Embryonic facial prominence (tissue), 1 donor: ENCODE measurements around the gene AFAP1L2.

Source experiments
- DNase-seq: peaks from one replicate; pipeline ENCODE4 v3.0.0-alpha.2; 2016; ENCODE audit errors: extremely low spot score

The AFAP1L2 gene

DNA sequence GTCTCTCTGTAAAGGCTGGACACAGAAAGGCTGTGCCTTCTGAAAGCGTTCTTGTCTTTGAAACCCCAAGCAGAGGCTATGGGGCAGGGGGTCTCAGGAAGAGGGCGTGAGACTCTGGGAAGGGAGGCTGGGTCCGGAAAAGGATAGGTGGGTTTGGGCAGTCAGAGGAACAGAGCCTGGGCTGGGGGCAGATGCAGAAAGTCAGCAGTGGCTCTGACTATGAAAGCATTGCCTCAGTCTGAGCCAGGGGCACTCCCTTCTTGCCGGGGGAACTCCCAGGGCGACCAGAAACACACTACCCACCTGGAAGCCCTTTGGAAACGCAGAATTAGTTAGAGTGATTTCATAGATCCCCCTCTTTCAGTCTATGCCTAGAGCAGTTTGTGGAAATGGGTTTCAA is 93.3 kb downstream of the AFAP1L2 start:
- no peak for DNase-seq

DNA sequence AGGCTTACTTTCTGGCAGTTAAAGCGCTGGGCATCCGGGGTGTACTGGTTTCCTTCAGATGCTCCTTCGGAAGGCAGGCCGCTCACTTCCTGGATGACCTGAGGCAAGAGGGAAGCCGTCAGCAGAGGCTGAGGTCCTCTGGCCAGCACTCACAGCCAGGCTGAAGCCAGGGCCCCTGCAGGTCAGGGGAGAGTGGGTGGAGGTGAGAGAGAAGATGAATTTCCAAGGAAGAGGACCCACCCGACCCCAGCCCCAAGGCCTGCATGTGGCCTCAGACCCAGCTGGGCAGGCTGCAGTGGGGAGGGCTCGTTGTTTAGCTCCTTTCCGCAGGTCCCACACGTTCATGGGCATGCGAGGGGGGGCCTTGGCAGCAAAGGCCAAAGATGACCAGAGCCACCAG is 94.0 kb downstream of the AFAP1L2 start:
- no peak for DNase-seq

DNA sequence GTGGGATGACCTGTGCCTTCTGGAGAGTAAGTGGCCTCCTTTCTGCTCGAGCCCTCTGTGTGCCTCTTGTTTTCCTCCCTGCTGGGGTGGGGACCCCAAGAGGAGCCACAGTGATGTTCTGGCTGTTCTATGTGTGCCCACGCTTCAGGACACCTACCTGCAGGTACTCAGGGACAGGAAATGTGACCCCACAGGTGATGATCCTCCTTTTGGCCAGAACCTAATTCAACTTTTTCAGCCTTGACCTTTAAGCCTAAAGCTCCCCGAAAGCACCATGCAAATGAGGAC is 95.0 kb downstream of the AFAP1L2 start:
- DNase-seq = no peak

DNA sequence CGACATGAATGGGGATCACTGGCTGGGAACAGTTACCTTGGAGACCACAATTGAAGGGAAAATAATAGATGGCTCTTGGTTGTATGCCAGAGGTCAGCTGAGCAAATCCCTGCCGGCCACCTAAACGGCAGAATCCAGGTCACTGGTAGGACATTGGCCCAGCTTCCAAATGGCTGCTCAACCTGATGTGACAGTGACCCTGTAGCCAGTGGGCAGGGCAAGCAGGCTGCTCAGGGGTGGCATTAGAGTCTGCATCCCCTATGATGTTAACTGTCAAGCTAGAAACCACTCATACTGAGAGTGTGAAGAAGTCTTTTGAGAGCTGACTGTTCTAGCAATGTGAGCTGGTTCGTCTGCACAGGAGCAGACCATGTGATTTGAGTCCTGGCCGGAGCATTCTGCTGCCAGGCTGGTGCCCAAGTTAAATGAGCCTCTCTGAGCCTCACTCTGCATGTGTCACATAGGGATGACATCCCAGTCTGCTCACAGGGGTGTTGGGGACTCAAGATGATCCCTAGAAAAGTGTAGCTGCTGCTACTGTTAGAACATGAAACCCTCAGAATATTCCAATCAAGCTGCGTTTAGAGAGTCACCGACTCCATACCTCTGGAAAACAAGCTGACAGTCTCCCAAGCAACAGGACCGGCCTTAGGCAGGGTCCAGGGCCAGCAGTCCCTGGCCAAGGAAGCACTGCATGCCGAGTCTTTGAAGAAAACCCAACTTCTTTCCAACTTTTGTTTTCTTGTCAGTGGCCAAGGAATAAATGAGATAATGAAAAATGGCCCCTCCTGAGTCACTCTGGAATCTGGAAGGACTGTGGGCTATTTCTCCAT is 95.6 kb downstream of the AFAP1L2 start:
- DNase-seq = no peak

DNA sequence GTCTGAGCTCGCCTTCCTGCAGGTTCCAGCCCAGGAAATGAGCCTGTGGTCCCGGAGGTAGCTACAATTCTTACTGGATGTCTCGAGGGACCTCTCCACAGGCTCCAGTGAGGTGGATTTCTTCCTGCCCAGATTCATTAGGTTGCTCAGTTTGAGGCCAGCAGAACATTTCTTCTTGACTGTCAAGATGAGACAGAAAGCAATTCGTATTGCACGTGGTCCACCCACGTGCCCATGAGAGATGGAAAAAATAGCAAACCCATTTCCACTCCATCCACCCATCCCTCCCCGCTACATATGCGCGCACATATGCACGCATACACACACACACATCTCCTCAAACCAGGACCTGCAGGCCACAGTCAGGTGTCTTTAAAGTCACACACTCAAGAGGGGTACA is 96.6 kb downstream of the AFAP1L2 start:
- DNase-seq = no peak

DNA sequence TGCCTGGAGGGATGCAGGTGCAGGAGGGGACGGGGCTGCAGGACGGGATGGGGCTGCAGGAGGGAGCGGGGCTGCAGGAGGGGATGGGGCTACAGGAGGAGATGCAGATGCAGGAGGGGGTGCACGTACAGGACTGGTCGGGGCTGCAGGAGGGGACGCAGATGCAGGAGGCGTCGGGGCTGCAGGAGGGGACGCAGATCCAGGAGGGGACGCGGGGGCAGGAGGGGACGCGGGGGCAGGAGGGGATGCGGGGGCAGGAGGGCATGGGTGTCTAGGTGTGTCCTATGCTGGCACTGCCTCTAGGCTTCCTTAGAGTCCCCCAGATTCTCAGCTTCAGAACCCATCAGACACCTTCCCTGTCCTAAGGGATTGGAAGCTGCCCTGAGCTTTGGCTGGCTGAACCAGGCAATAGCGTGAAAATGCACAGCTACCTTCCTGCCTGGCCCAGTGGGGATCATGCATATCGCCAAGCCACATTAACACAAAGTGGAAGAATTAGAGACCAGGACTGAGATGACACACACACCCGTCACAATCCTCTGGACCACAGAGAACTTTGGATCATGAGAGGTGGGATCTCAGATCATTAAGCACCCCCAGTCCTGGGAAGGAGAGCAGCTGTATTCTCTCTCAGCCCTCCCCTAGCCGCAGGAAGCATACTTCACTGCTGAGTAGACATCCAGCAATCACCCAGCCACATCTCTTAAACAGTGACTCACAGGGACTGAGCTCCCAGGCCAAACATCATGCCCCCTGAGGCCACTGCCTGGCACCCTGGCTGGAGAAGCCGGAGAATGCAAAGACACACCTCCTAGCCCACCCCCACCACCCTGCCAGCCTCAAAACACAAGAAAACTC is 98.0 kb downstream of the AFAP1L2 start:
- DNase-seq = no peak

DNA sequence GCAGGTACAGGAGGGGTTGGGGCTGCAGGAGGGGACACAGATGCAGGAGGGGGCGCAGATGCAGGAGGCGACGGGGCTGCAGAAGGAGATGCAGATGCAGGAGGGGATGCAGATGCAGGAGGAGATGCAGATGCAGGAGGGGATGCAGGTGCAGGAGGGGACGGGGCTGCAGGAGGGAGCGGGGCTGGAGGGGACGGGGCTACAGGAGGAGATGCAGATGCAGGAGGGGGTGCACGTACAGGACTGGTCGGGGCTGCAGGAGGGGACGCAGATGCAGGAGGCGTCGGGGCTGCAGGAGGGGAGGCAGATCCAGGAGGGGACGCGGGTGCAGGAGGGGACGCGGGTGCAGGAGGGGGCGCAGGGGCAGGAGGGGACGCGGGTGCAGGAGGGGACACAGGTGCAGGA is 98.8 kb downstream of the AFAP1L2 start:
- DNase-seq = no peak

DNA sequence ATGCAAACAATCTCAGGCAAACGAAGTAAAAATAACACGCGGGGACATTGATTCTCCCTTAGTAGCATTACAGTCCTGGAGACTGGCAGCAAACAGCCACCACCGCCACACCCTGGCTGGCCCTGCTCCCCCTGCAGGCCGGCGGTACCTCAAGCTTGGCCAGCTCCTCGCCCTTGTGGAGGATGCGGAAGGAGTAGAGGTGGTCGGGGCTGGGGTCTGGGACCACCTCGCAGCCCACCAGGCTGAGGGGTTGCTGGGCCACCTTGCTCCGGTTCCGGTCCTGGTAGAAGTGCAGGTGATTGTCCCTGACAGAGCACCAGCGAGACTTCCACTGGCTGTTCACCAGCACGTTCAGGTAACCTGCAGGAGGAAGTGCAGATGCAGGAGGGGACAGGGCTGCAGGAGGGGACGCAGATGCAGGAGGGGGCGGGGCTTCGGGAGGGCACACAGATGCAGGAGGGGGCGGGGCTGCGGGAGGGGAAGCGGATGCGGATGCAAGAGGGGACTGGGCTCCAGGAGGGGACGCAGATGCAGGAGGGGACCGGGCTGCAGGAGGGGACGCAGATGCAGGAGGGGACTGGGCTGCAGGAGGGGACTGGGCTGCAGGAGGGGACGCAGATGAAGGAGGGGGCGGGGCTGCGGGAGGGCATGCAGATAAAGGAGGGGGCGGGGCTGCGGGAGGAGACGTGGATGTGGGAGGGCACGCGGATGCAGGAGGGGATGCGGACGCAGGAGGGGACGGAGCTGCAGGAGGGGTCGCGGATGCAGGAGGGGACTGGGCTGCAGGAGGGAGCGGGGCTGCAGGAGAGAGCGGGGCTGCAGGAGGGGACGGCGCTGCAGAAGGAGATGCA is 99.5 kb downstream of the AFAP1L2 start:
- no peak for DNase-seq

DNA sequence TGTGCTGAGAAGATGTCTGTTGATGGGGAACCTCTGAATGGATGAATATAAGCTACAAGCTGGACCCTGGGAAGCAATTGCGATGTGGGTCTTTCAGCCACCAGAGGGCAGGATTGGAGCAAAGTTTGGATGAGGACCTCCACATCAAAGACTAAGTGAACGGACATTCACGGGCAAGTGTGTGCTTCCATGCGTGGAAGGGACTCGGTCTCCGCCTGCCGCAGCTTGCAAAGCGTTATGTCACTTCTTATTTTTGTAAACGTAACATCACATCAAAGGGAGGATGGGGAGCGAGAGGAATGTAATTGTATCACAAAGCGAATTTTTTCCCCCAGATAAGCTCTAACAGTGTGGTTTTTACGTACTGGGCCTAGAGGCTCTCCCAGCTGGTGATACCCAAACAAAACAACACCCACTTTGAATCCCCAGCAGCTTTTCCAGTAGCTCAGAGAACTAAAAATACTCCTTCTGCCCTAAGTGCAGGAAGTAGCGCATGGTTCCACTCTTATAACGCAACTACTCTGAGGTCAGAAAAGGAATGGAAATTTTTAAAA is 100.2 kb downstream of the AFAP1L2 start:
- peak; percentile 65 for DNase-seq

DNA sequence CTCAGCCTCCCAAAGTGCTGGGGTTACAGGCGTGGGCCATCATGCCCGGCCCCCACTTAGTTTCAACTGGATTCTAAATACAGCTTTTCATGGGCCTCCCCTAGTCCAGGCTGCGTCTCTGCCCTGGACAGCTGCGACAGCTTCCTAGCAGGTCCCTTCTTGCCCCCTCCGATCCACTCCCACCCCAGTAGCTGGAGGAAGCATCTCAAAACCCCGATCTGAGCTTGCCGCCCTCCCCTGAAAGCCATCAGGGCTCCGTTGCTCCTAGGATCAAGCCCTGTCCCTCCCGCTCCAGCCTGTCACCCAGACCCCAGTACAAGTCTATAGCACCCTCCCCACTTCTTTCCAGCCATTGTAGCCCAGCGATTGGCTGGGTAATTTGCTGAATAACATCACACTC is 100.7 kb downstream of the AFAP1L2 start:
- DNase-seq = no peak

DNA sequence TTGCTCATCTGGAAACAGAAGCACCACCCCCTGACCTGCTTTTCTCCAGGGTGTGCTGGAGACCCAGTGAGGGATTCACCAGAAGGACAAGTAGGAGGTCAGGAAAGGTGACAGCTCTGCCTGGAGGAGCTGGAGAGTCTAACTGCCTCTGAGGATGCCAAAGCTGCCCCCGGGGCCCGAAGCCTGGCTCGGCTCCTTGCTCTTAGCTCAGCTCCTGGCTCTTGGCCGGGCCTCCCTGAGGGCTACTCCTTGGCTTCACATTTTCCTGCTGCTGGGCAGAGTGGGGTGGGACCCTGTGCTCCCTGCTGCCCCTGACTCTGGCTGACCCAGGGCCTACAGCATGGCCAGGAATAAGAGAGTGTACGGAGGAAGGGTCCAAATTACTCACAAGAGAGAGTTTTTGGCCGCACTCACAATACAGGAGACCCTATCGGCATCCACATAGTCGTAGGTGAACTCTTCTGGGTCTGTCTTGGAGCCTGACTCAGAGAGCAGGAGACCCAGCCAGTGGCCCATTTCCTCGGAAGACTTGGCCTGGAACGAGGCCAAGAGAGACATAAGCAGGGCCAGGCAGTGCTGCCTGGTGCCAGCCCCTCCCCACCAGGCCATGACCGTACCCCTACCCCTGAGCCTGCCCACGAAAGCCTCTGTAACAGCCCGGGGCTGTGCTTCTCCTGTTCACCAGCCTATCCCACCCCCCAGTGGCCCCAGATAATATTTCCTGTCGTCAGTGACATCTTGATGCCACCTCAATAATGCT is 102.2 kb downstream of the AFAP1L2 start:
- DNase-seq = no peak

DNA sequence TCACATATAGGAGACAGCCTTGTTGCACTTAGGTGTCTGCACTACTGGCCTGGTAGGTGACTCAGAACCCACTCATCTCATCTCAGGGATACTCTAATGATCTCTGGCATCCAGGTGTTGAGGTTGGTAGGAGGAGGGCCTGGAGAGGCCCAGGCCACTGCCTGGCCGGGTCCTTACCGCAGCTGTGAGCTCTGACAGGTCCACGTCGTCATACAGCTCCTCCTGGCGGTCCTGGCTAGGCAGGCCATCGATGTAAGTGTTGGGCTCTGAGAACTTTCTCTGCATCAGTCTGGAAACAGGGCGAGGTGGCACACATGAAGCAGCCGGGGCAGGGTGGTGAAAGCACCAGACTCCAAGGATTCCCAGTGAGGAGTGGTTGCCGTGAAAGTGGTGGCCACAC is 103.1 kb downstream of the AFAP1L2 start:
- DNase-seq = no peak

DNA sequence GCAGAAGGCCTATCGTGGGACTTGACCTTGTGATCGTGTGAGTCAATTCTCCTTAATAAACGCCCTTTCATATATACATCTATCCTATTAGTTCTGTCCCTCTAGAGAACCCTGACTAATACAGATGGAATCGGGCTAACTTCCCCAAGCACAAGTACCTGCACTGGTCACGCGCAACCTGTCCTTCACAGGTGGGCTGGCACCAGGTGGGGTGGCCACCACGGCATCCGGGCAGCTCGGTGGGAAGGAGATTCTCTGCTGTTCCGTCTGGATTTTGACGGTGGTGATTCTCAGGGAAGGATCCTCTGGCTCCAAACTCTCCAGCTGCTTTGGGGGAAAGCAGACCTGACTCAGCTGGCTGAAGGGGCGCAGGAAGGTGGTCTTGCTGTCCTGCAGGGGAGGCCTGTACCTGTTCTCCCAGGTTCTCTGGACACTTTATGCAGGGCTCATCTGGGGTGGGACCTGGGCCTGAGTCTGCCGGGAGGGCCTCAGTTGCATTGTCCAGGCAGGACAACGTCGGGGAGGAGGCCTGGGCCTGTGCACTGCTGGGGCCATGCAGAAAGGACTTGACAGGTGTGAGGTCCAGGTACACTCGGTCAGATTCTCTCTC is 104.2 kb downstream of the AFAP1L2 start:
- no peak for DNase-seq

DNA sequence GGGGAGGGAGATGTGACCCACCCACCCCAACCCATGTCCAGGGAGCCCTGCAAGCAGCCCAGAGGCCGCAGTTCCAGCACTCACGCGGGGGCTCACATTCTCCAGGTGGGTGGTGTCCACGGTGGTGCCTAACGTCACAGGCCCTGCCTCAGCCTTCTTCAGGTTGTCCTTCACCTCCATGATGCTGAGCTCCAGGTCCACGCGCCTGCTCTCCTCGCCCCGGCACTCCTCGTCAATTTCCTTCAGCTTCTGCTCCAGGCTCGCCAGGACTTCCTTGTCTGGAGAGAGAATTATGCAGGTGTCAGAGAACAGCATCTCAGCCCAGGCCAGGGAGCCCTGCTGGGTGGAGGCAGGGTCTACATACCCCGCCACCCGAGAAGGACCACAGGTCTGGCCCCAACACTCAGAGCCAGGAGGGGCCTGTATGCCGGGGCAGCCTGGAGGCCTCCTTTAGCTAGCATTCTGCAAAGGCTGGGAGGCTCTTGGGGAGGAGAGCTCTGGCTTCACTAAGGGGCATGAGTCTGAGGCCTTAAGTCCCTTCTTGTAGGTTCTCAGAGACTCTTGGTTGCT is 107.1 kb downstream of the AFAP1L2 start:
- DNase-seq = no peak

DNA sequence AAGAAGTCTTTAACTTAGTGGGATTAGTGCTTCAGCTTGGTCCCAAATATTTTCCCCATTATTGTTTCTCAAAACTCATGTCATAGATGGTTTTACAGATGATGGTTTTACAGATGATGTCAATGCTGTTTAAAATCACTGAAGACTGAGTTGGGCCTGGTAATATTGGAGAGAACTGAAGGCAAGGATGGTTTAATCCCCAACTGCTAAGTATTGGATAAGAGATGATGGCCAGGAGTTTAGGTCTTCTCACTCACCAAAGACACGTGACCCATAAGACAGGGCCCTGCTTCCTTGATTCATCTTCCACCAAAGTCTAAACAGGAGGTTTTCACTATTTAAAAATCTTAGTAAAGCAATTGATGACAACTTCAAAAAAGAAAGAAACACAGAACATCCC is 108.9 kb downstream of the AFAP1L2 start:
- no peak for DNase-seq

DNA sequence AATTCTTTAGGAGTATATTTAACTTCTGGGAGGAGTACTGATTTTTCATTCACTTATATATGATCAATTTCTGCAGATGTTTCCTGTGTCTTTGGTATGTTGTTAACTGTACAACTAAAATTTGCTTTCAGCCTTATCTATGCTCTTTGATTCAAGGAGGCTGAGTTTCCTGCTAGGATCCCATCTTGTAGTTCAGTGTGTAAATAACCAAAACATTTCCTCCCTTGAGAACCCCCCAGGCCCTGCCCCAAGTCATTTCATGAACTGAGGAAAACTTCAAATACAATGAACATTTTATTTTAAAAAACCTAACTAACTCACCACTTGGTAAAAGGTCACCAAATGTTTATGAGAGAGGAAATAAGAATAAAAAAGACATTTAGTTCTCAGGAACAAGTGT is 109.8 kb downstream of the AFAP1L2 start:
- DNase-seq = no peak

DNA sequence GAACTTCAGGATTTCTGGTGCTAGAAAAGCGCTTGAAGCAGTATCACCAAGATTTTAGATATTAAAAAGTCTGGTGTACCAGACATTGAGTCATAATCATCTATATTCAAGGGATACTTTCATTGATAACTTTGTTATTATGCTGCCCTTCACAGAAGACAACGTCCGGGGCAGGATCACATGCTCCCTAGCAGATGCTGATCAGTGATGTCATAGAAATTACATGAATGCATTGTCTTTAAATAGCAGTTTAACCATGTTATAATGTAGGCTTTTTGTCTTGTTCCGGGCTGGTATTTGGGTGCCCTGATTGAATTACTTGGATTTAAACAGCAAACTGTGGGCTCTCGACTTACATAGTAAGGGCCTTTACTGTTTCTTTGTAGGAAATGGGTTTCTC is 111.2 kb downstream of the AFAP1L2 start:
- no peak for DNase-seq

DNA sequence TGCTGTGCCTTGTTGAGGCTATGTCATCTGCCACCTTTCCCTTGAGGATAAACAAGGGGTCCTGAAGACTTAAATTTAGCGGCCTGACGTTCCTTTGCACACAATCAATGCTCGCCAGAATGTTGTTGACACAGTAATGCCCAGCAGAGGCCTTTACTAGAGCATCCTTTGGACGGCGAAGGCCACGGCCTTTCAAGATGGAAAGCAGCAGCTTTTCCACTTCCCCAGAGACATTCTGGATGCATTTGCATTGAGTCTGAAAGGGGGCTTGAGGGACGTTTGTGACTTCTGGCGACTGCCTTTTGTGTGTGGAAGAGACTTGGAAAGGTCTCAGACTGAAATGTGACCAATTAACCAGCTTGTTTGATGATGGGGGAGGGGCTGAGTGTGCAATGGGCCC is 112.8 kb downstream of the AFAP1L2 start:
- no peak for DNase-seq

DNA sequence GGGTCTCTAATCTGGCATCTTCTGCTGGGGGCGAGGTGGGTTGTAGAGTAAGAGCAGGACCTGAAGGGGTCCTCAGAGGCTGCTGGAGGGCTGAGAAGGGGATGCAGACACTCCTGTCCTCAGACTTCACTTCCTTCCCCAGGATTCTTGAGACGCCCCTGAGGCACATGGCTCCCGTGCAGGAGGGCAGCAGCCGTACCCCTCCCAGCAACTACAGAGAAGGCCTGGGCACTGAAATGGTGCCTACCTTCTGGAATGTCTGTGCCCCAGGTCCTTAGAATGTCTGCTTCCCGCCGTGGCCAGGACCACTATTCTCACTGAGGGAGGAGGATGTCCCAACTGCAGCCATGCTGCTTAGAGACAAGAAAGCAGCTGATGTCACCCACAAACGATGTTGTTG is 113.2 kb downstream of the AFAP1L2 start:
- DNase-seq = no peak

DNA sequence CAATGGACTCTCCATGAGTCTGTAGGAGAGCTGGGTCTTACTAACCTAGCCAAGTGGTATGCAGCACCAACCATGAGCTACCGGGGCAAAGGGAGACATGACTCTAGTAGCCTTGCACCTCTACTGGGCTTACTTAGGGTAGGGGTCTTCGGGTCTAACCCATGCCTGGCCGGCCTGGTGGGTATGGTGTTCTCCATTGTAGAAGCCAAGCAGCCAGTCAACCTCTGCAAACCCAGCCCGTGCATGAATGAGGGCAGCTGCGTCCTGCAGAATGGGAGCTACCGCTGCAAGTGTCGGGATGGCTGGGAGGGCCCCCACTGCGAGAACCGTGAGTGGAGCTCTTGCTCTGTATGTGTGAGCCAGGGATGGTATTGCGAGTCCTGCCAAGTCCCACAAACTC is 114.3 kb downstream of the AFAP1L2 start:
- DNase-seq = no peak

DNA sequence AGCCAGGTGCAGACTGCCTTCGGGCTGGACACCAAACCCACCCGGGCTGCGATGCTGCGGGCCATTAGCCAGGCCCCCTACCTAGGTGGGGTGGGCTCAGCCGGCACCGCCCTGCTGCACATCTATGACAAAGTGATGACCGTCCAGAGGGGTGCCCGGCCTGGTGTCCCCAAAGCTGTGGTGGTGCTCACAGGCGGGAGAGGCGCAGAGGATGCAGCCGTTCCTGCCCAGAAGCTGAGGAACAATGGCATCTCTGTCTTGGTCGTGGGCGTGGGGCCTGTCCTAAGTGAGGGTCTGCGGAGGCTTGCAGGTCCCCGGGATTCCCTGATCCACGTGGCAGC is 115.2 kb downstream of the AFAP1L2 start:
- DNase-seq = no peak
